ENCODE measurements around the gene NRG3.

Gene NRG3

GRCh38 chr10:81874875-81875466, at the start of gene NRG3:
Gene NRG3, plus strand, starts transcription at chr10:81875194.
- no peak for TF ChIP-seq CTCF (IDR thresholded peaks at IDR 0.05; ENCODE audit: insufficient read depth, low read length, poor library complexity, severe bottlenecking)
- H3K27me3 ChIP-seq (replicated peaks; ENCODE audit: control insufficient read depth, insufficient read depth, low read length): no peaks in the 10 kb centered on the region
- DNase-seq (ENCODE audit: extremely low read depth, insufficient read length): peak; percentile 5
- no peaks in the 10 kb centered on the region for H3K36me3 ChIP-seq (ENCODE audit: control insufficient read depth, insufficient read depth, low read length)
- H3K4me3 ChIP-seq (replicated peaks; ENCODE audit: low read depth, low read length): no peak within 1 kb of the TSS

- no peak for DNase-seq (ENCODE audit: extremely low read depth, insufficient read length)
- Histone ChIP-seq H3K36me3 (ENCODE audit: control insufficient read depth, insufficient read depth, low read length) (no peaks in the 10 kb centered on the region), H3K4me3 (replicated peaks; ENCODE audit: low read depth, low read length) (no peak overlapping the region), H3K27me3 (replicated peaks; ENCODE audit: control insufficient read depth, insufficient read depth, low read length) (no peaks in the 10 kb centered on the region)
- no peak for TF ChIP-seq CTCF (IDR thresholded peaks at IDR 0.05; ENCODE audit: insufficient read depth, low read length, poor library complexity, severe bottlenecking)
These were observed 46.7 kb upstream of the NRG3 start for GRCh38 chr10:81828251-81828650.

- no peak for TF ChIP-seq CTCF (IDR thresholded peaks at IDR 0.05; ENCODE audit: insufficient read depth, low read length, poor library complexity, severe bottlenecking)
- Histone ChIP-seq H3K36me3 (ENCODE audit: control insufficient read depth, insufficient read depth, low read length) (no peaks in the 10 kb centered on the region), H3K27me3 (replicated peaks; ENCODE audit: control insufficient read depth, insufficient read depth, low read length) (no peaks in the 10 kb centered on the region), H3K4me3 (replicated peaks; ENCODE audit: low read depth, low read length) (no peak overlapping the region)
- DNase-seq (ENCODE audit: extremely low read depth, insufficient read length): no peak
These were observed 43.9 kb upstream of the NRG3 start for GRCh38 chr10:81831060-81831459.

GRCh38 chr10:81838950-81839349, 36.0 kb upstream of the NRG3 start:
- H3K4me3 ChIP-seq (replicated peaks; ENCODE audit: low read depth, low read length): no peak overlapping the region
- peak; percentile 15 for TF ChIP-seq CTCF (IDR thresholded peaks at IDR 0.05; ENCODE audit: insufficient read depth, low read length, poor library complexity, severe bottlenecking)
- DNase-seq (ENCODE audit: extremely low read depth, insufficient read length): no peak
- H3K27me3 ChIP-seq (replicated peaks; ENCODE audit: control insufficient read depth, insufficient read depth, low read length): no peaks in the 10 kb centered on the region
- no peaks in the 10 kb centered on the region for H3K36me3 ChIP-seq (ENCODE audit: control insufficient read depth, insufficient read depth, low read length)

GRCh38 chr10:81843042-81843441, 32.0 kb upstream of the NRG3 start:
- no peak for TF ChIP-seq CTCF (IDR thresholded peaks at IDR 0.05; ENCODE audit: insufficient read depth, low read length, poor library complexity, severe bottlenecking)
- no peaks in the 10 kb centered on the region for H3K27me3 ChIP-seq (replicated peaks; ENCODE audit: control insufficient read depth, insufficient read depth, low read length)
- no peak for DNase-seq (ENCODE audit: extremely low read depth, insufficient read length)

GRCh38 chr10:81847675-81848074, 27.3 kb upstream of the NRG3 start:
- TF ChIP-seq CTCF (IDR thresholded peaks at IDR 0.05; ENCODE audit: insufficient read depth, low read length, poor library complexity, severe bottlenecking): no peak
- H3K4me3 ChIP-seq (replicated peaks; ENCODE audit: low read depth, low read length): no peak overlapping the region
- DNase-seq (ENCODE audit: extremely low read depth, insufficient read length): no peak

More at GRCh38 chr10:81843042-81843441, 32.0 kb upstream of the NRG3 start:
- Histone ChIP-seq H3K36me3 (ENCODE audit: control insufficient read depth, insufficient read depth, low read length) (no peaks in the 10 kb centered on the region), H3K4me3 (replicated peaks; ENCODE audit: low read depth, low read length) (no peak overlapping the region)

More at GRCh38 chr10:81847675-81848074, 27.3 kb upstream of the NRG3 start:
- H3K27me3 ChIP-seq (replicated peaks; ENCODE audit: control insufficient read depth, insufficient read depth, low read length): no peaks in the 10 kb centered on the region
- no peaks in the 10 kb centered on the region for H3K36me3 ChIP-seq (ENCODE audit: control insufficient read depth, insufficient read depth, low read length)
